GM12878 (cell line): ENCODE measurements around the gene CSDE1. TPM values are rescaled to one million over a fixed set of nuclear protein-coding genes. Genes with fewer than 3 reads are reported as not detected.
A peak's percentile ranks its signal among the peaks of the same experiment; 100 is the strongest.

ENCODE experiments used
- ATAC-seq: fragments of 200-7000 bp; cut with Tn5 transposase; 3 replicates; pipeline ENCODE4 v1.9.1; 2020; ENCODE audit warnings: mild to moderate bottlenecking, moderate library complexity
- BruUV-seq: library from RNA; stranded (reverse); fragments of 400-500 nt; replicated peaks from 2 replicates; lab custom pipeline; 2021; lab: Mats Ljungman, UMichigan
- CTCF ChIA-PET: fragments of 300-600 bp; sonication (Branson Sonifier 250); formaldehyde crosslinking; extraction: SDS; loops from one replicate; lab custom pipeline; 2021; ENCODE audit warnings: inconsistent platforms; lab: Yijun Ruan, JAX
- POLR2A ChIA-PET: fragments of 350-600 bp; formaldehyde crosslinking; extraction: SDS; loops from one replicate; lab custom pipeline; 2021; ENCODE audit warnings: inconsistent platforms; lab: Charles Lee
- RAD21 ChIA-PET: fragments of 300-600 bp; sonication (Branson Sonifier 250); formaldehyde crosslinking; loops from one replicate; lab custom pipeline; 2023; ENCODE audit warnings: antibody characterized with exemption; ENCODE audit not compliant: unreplicated experiment; lab: Charles Lee
- SMC1A ChIA-PET: fragments of 300-600 bp; sonication (Branson Sonifier 250); formaldehyde crosslinking; loops from one replicate; lab custom pipeline; 2023; ENCODE audit not compliant: unreplicated experiment, uncharacterized antibody; lab: Charles Lee
- DNase-seq: peaks from one replicate; pipeline ENCODE4 v3.0.0-alpha.2; 2011; ENCODE audit warnings: low read depth, low spot score
- FAIRE-seq: peaks from 3 replicates; lab custom pipeline; 2011; peaks lifted over from hg19 to GRCh38; lab: Jason Lieb, UNC
- H2AFZ ChIP-seq: 2 replicates; pipeline ENCODE4 v1.6.0; 2011; ENCODE audit warnings: low read depth, low read length, control low read depth; ENCODE audit not compliant: control insufficient read depth
- H3K27ac ChIP-seq: 2 replicates; pipeline ENCODE4 v1.5.1; 2011; ENCODE audit warnings: control low read depth; ENCODE audit not compliant: control insufficient read depth, insufficient read depth
- H3K27me3 ChIP-seq, 2 experiments: replicated peaks in 1 of 2; 2 replicates each; pipeline versions ENCODE4 v1.6.0 to v1.6.1; 2011; ENCODE audit warnings: low read length in 1 of 2; ENCODE audit not compliant: control insufficient read depth in 2 of 2, insufficient read depth in 2 of 2
- H3K36me3 ChIP-seq, 2 experiments: 2 replicates each; pipeline ENCODE4 v1.5.1; 2011; ENCODE audit warnings: low read length in 1 of 2; ENCODE audit not compliant: control insufficient read depth in 2 of 2, insufficient read depth in 2 of 2
- H3K4me1 ChIP-seq: 2 replicates; pipeline ENCODE4 v1.6.1; 2011; ENCODE audit warnings: mild to moderate bottlenecking, low read length, moderate library complexity, mixed read lengths; ENCODE audit not compliant: control insufficient read depth, insufficient read depth
- H3K4me2 ChIP-seq: 2 replicates; pipeline ENCODE4 v1.6.0; 2011; ENCODE audit warnings: control low read depth; ENCODE audit not compliant: control insufficient read depth, insufficient read depth
- H3K4me3 ChIP-seq: fragments of 200-600 bp; sonication (generic); 2 replicates; pipeline ENCODE4 v1.5.1; 2016
- H3K79me2 ChIP-seq: 2 replicates; pipeline ENCODE4 v1.6.0; 2011; ENCODE audit warnings: low read length; ENCODE audit not compliant: control insufficient read depth, insufficient read depth
- H3K9ac ChIP-seq: 2 replicates; pipeline ENCODE4 v1.8.0; 2011; ENCODE audit warnings: low read length, control low read depth, mixed read lengths; ENCODE audit not compliant: control insufficient read depth, insufficient read depth
- H3K9me3 ChIP-seq: replicated peaks from 3 replicates; pipeline ENCODE4 v1.5.1; 2011; ENCODE audit warnings: mild to moderate bottlenecking, low read length; ENCODE audit not compliant: control insufficient read depth, insufficient read depth
- H4K20me1 ChIP-seq: 2 replicates; pipeline ENCODE4 v1.6.0; 2011; ENCODE audit not compliant: control insufficient read depth, insufficient read depth
- ATF2 ChIP-seq: IDR thresholded peaks from 2 replicates; pipeline ENCODE4 v1.6.1; 2012; ENCODE audit warnings: low read length, inconsistent platforms
- ATF3 ChIP-seq: IDR thresholded peaks from 2 replicates; pipeline ENCODE4 v1.6.1; 2011; ENCODE audit warnings: low read depth, mild to moderate bottlenecking, low read length, moderate library complexity, borderline replicate concordance; ENCODE audit errors: extremely low read depth
- BCL11A ChIP-seq: IDR thresholded peaks from 2 replicates; pipeline ENCODE4 v1.6.1; 2011; ENCODE audit warnings: low read depth, low read length
- CBX3 ChIP-seq: fragments of 200-600 bp; sonication (generic); IDR thresholded peaks from 2 replicates; pipeline ENCODE4 v1.6.1; 2016; ENCODE audit warnings: low read depth, borderline replicate concordance
- CREM ChIP-seq: IDR thresholded peaks from 2 replicates; pipeline ENCODE4 v1.6.1; 2014; ENCODE audit warnings: antibody characterized with exemption, low read depth
- FOXM1 ChIP-seq: IDR thresholded peaks from 2 replicates; pipeline ENCODE4 v1.6.1; 2012; ENCODE audit warnings: low read depth, mild to moderate bottlenecking, inconsistent platforms, low read length, moderate library complexity
- IRF4 ChIP-seq: IDR thresholded peaks from 2 replicates; pipeline ENCODE4 v1.6.1; 2011; ENCODE audit warnings: low read depth, low read length
- MEF2B ChIP-seq: fragments of 450-650 bp; IDR thresholded peaks from 2 replicates; pipeline ENCODE4 v1.6.1; 2018; ENCODE audit warnings: mild to moderate bottlenecking, moderate library complexity; ENCODE audit not compliant: partially characterized antibody, poor library complexity, severe bottlenecking
- NFIC ChIP-seq: IDR thresholded peaks from 2 replicates; pipeline ENCODE4 v1.6.1; 2012; ENCODE audit warnings: low read depth, mild to moderate bottlenecking, inconsistent platforms, low read length, moderate library complexity
- PML ChIP-seq: IDR thresholded peaks from 2 replicates; pipeline ENCODE4 v1.6.1; 2012; ENCODE audit warnings: low read length, inconsistent platforms
- RAD51 ChIP-seq: fragments of 450-650 bp; IDR thresholded peaks from 2 replicates; pipeline ENCODE4 v1.6.1; 2016; ENCODE audit warnings: moderate library complexity, mild to moderate bottlenecking, inconsistent platforms
- RUNX3 ChIP-seq: IDR thresholded peaks from 2 replicates; pipeline ENCODE4 v1.6.1; 2012; ENCODE audit warnings: low read length, inconsistent platforms
- SMARCA5 ChIP-seq: fragments of 450-650 bp; IDR thresholded peaks from 2 replicates; pipeline ENCODE4 v1.6.1; 2017; ENCODE audit warnings: mild to moderate bottlenecking
- SUPT20H ChIP-seq: IDR thresholded peaks from 2 replicates; pipeline ENCODE4 v1.6.1; 2011; ENCODE audit warnings: low read depth, mild to moderate bottlenecking, low read length, moderate library complexity, borderline replicate concordance; ENCODE audit not compliant: control insufficient read depth
- ZNF592 ChIP-seq: fragments of 450-650 bp; IDR thresholded peaks from 2 replicates; pipeline ENCODE4 v1.6.1; 2017; ENCODE audit warnings: mild to moderate bottlenecking, moderate library complexity
- WGBS: methylation state at CpG from one replicate; pipeline ENCODE4 v1.1.6; 2016; ENCODE audit warnings: low lambda C conversion rate; ENCODE audit not compliant: insufficient replicate concordance, insufficient coverage; ENCODE audit errors: missing lambda C conversion rate; 5-methylcytosine and 5-hydroxymethylcytosine counted together
- in situ Hi-C: fragments of 300-500 bp; cut with MboI; formaldehyde crosslinking; loops from 9 replicates; pipeline ENCODE4 v1.14.3; 2018; ENCODE audit warnings: mixed read lengths
- intact Hi-C: fragments of 100-400 bp; cut with micrococcal nuclease; formaldehyde crosslinking; loops from one replicate; pipeline ENCODE4 v1.14.2; 2022; ENCODE audit not compliant: unreplicated experiment
- polyA plus RNA-seq, 11 experiments: library from polyadenylated mRNA; depleted of rRNA in 4 of 11; unstranded in 6 of 11; stranded (reverse) in 5 of 11; fragments of >200 nt; fragmentation: Nextera tagmentation in 4 of 11; fragmentation: Illumina TruSeq in 1 of 11; extraction: Ambion mirVana in 4 of 11; extraction: Trizol in 1 of 11; gene quantifications; 1 replicate in 1 of 11; 2 replicates in 10 of 11; pipeline versions ENCODE4 v1.2.1 to v1.2.3, GENCODE V29; 2011 to 2016; ENCODE audit warnings: inconsistent platforms in 2 of 11, missing spikeins in 2 of 11, low read depth in 1 of 11
- total RNA-seq, 4 experiments: library from RNA; depleted of rRNA in 3 of 4; stranded (reverse); fragments of >200 nt in 3 of 4; fragmentation: Illumina TruSeq in 1 of 4; extraction: Trizol in 1 of 4; gene quantifications; 2 replicates each; pipeline versions ENCODE4 v1.2.1 to v1.2.3, GENCODE V29; 2013 to 2021

The CSDE1 gene
- total and polyA plus RNA-seq, 10 of the 15 experiments (the other 5 are each of a cell fraction or from before 2014, with no cell fraction given): 130 to 390 (median 246) TPM

DNA sequence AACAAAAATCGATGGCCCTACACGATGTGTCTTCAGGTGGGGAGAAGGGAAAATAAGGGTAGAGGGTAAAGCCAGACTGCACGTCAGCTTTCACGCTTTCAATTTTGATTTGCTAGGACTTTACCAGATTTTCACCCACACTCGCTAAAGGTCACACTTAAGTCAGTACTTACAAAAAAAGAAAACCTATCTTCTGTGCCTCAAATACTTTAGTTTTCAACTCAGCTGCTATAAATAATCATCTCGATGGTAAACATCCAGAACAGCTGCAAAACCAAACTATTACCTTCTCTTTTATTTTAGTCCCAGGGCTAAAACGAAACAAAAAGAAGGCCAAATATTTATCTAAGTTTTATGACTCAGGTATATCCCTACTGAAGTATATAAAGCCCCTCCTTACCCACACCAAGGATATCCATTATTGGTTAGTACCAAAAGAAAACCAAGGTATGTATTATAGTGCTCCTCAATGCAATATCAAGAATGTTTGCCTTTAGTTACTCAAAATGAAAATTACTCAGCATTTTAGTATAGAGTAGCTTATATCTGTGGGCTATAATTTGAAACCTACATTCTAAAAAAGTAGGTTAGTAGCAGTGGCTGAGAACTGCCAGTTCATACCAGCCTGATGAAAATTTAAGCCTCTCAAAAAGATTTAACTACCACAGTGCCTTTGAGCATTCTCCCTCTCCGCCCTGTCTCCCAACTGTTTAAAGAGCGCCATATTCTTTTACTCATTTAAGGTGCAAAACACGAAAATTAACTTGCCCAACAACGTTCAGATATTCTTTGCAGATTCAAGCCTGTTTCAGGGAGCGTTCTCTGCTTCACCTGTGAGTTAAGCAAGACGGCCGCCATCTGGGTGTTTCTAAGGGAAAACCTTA is 1.5 kb downstream of the CSDE1 start:
- Histone ChIP-seq H4K20me1 (peaks cover 8% of the 10 kb centered on the region), H3K4me2 (peak overlapping the region; percentile 89), H3K79me2 (peaks cover 65% of the 10 kb centered on the region), H3K4me3 (peak overlapping the region; percentile 96), H3K27me3 (no peaks in the 10 kb centered on the region), H2AFZ (no peak overlapping the region), H3K27ac (peak overlapping the region; percentile 99), H3K9me3 (no peaks in the 10 kb centered on the region), H3K36me3 (no peaks in the 10 kb centered on the region), H3K4me1 (peaks cover 26% of the 10 kb centered on the region), H3K9ac (peak overlapping the region; percentile 100)
- SMC1A ChIA-PET: interaction anchor here (0.8 to 3.3 kb wide), 9 partner anchors 9 to 875 kb away, joined by 3 to 24 read pairs (median 3); partner anchors contain the start of genes NRAS and SIKE1
- WGBS: 7% methylated on average over 14 of the region's 14 CpGs
- intact Hi-C loops: loop anchor here (2.0 to 5.0 kb wide), 2 partner anchors 39 to 244 kb away; partner anchors contain the start of genes NRAS and TRIM33
- CTCF ChIA-PET: interaction anchor here (0.6 to 1.5 kb wide), 2 partner anchors 36 to 40 kb away, joined by 4 read pairs; partner anchors contain the start of gene NRAS
- RAD21 ChIA-PET: interaction anchor here (1.0 to 1.4 kb wide), 3 partner anchors 11 to 40 kb away, joined by 3 to 4 read pairs (median 3); partner anchors contain the start of genes NRAS and SIKE1
- in situ Hi-C loops: no loop called here
- DNase-seq (peak; percentile 54), ATAC-seq (peak; percentile 12), FAIRE-seq (peak; percentile 64)
- no TSS peak for BruUV-seq
- POLR2A ChIA-PET: interaction anchor here (1.2 to 6.8 kb wide), 4 partner anchors 18 to 826 kb away, joined by 3 to 36 read pairs (median 6); partner anchors contain the start of genes NRAS and SIKE1
- TF ChIP-seq RUNX3 (peak; percentile 79), IRF4 (no peak), RAD51 (0 out of 2 replicates have a peak, but pooled peaks have one; percentile 35), MEF2B (peak; percentile 82), NFIC (peak; percentile 53; the same call in 1 of the 2 replicates), SUPT20H (no peak), SMARCA5 (no peak), ZNF592 (peak; percentile 89; the same call in 1 of the 2 replicates), ATF2 (peak; percentile 82), CREM (peak; percentile 52), ATF3 (no peak), BCL11A (0 out of 2 replicates have a peak, but pooled peaks have one; percentile 5), FOXM1 (peak; percentile 44; the same call in 1 of the 2 replicates), PML (0 out of 2 replicates have a peak, but pooled peaks have one; percentile 42), CBX3 (no peak)
